HG03060 (cell line): ENCODE results near the gene GRK5.
"Not testable (repeated sequence)": the region's sequence is repeated elsewhere in the genome, so short reads cannot be mapped to it uniquely, and the experiment has no call there.

Experiments used
- ATAC-seq: cut with Tn5 transposase; IDR thresholded peaks from one replicate; pipeline ENCODE4 v1.9.1; 2021; ENCODE audit warnings: low read depth, moderate number of reproducible peaks; ENCODE audit not compliant: unreplicated experiment

GRK5 gene

DNA sequence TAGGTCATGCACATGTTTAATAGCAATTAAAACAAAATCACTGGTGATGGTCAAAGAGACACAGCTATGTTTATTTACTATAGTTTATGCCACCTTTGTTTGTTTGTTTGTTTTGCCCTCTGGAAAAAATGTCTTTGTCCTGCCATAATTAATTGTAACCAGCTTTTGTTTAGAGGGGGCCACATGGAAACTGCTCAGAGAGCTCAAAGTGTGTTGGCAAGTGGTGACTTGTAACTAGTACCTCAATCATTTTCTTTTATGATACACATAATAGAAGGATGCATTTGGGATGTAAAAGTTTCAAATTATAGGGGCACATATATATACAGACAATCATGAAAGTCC lies 40.2 kb downstream of the GRK5 start:
- no peak for ATAC-seq

DNA sequence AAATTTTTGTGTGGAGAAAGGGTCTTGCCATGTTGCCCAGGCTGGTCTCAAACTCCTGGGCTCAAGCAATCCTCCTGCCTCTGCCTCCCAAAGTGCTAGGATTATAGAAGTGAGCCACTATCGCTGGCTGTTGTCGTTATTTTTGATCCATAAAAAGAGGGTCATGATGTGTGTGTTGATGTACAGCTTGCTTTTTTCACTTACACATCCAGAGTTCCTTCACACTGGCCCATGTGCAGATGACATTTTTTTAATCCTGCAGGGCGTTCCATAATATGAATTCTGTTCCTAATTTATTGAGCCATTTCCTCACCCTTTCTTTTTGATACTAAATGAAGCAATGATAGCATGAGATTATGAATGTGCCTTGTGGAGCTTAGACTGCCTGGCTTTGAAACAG lies 40.8 kb downstream of the GRK5 start:
- no peak for ATAC-seq

DNA sequence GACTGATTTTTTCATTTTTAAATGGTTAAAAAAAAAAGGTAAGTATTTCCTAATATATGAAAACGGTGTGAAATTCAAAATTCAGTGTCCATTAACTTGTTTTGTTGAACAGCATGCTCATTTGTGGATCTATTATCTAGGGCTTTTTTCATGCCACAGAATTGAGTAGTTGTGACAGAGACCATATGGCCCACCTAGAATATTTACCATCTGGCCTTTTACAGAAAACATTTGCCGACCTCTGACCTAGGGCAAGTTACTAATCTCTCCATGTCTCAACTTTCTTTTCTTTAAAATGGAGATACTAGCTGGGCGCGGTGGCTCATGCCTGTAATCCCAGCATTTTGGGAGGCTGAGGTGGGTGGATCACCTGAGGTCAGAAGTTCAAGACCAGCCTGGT lies 41.3 kb downstream of the GRK5 start:
- ATAC-seq: no peak

GRCh38 chr10:119250641-119251314 lies 43.4 kb downstream of the GRK5 start:
- ATAC-seq: no peak

GRCh38 chr10:119251315-119251708 lies 43.9 kb downstream of the GRK5 start:
- no peak for ATAC-seq

GRCh38 chr10:119252051-119252465 lies 44.7 kb downstream of the GRK5 start:
- no peak for ATAC-seq

- ATAC-seq: no peak
Observed at GRCh38 chr10:119252470-119253151, 45.2 kb downstream of the GRK5 start.

DNA sequence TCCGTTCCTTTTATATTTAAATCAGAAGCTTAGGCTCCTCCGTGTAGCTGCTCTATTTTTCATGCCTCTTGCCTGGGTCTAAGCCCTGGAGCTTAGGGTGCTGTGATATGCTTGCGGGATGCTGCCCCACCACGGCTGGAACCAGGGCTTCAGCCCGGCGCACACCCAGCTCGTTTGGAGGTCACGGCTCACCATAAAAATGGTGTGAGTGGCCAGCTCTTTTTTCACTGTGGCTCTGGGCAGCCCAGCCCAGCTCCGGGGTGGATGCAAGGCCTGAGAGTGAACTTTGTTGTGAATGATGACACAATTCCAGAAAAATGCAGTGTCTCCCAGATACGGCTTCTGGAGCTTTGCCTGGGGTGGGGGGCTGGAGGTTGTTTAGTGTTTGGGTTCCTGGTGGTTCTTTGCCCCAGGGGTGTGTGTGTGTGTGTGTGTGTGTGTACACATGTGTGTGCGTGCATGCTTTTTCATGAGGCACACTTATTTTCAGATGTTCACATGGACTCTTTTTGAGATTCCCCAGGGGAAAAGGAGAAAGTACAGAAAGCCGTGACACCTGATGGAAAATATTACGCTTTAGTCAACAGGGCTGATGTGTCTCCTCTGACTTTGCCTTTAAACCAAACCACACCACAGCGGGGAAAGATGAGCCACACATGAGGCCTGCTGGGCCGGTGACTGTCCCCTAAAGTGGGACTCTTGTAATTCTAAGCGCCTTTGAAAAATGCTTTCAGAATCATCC lies 46.2 kb downstream of the GRK5 start:
- no peak for ATAC-seq

DNA sequence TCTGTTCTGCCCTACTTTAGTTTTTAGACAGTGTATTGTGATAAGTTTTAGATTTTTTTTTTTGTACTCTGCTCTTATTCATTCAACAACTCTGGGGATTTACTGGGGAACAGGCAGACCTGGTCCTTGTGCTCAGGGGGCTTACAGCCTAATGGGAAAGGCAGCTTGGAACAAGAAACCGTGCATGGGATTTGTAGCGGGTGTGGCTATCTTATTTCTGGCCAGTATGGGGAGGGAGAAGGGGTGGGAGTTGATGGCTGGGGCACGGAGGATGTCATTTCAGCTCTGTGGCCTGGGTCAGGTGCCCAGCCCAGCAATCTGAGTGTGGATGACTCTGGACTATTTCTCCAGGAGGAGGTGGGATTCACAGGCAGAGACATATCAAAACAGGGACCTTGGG lies 47.0 kb downstream of the GRK5 start:
- no peak for ATAC-seq

- no peak for ATAC-seq
Observed at GRCh38 chr10:119256030-119256429, 48.7 kb downstream of the GRK5 start.

- no peak for ATAC-seq
Observed at GRCh38 chr10:119256897-119257296, 49.5 kb downstream of the GRK5 start.

- ATAC-seq: no peak
Observed at GRCh38 chr10:119257899-119258419, 50.6 kb downstream of the GRK5 start.

- no peak for ATAC-seq
Observed at GRCh38 chr10:119259345-119259744, 52.0 kb downstream of the GRK5 start.

GRCh38 chr10:119261016-119261415 lies 53.6 kb downstream of the GRK5 start:
- ATAC-seq: not testable (repeated sequence)

DNA sequence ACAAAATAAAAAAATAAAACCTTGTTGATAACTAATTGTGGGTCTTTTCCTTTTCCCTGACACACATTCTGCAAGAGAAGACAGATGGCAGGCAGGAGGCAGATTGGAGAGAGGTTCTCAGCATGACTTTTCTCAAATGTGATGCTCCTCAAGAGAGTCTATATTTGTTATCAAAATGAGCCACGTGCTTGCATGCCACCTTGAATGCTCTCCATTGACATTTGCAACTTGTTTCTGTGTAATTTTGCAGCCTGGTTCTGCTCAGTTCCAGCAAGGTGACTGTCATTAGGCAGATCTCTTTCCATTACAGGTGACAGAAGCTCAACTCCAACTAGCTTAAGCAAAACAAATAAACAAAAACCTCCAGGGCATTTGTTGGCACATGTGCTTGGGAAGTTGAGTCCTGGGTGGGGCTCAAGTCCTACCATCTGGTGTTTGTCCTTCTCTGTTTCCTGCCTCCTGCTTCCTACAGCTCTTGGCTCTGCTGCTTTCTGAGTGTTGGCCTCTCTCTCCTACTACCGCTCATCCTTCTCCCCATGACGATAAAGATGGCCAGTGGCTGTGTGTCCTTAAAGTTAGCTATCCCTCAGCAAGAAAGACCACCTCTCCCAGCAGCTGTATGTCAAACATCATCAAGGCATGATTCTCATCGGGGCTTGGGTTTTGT lies 56.7 kb downstream of the GRK5 start:
- no peak for ATAC-seq

DNA sequence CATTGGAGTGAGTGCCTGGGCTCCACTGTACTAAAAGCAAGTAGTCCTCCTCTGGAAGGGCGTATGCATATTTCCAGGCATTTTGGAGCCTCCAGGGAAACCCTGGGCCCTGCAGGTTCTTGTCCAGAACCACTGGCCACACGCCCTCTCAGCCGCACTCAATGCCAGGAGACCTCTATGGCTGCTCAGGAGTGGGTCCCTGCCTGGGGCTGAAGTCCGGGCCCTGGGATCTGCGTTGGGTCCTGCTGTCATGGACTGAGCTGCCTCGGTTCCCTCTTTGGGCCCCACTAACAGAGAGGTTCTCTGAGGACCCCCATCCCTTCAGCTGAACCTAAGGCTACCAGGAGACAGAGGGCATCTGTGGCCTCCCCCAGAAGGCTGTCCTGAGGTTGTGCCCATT lies 58.3 kb downstream of the GRK5 start:
- no peak for ATAC-seq

DNA sequence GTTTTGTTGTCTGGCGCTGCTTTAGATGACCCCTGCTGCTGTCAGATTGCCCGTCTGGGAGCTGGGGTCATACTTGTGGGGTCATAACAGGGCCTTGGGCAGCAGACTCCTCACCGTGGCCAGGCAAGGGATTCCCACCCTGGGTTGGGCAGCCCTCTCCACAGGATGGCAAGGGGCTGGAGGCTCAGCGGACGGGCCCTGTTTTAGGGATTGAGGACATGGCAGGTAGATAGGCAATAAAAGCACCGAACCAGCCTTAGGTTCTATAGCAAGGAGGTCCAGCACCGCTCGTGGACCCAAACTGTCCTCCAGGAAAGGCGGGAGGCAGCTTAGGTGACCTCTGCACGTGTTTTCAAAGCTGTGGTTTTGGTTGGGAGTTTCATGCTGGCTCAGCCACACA lies 60.0 kb downstream of the GRK5 start:
- no peak for ATAC-seq

GRCh38 chr10:119268428-119268827 lies 61.1 kb downstream of the GRK5 start:
- no peak for ATAC-seq

DNA sequence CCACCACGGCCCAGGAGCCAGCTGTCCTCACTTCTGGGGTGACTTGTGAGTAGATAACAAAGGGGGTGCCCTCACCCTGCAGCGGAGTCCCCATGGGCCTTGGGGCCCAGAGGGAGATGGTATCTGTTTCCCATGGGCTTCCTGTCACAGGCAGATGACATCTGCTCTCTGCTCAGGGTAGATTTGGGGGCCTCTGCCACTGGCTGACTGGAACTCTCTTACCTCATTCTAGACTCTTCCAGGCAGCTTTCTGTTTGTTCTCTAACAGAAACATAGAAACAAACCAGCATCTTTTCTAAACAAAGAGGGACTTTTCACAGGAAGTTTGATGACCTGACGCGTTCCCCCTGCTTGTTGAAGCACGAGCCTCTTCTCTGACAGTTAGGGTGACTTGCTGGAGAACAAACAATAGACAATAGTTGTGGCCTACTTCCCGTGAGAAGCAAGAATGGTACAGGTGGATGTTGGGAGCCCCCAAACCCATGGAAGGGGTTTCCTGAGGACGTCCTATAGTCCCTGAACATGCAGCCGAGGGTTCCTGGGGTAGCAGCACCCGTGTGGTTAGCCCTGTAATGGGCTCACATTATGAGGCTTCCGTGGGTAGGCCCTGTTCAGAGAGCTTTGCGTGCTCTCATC lies 61.6 kb downstream of the GRK5 start:
- peak; percentile 83 for ATAC-seq

DNA sequence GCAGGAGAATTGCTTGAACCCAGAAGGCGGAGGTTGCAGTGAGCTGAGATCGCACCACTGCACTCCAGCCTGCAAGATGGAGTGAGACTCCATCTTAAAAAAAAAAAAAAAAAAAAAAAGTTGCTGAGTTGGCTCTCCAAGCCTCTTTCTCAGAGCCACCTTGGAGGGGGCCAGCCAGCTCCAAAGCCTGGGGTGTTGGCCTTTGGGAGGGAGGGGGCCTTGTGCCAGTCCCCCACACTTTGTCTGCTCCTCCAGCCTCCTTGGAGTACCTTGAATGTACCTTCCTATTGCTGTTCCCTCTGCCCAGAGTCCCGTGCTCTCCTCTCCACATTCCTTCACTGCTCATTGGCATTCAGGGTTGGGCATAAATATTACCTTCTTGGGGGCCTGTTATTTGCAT lies 62.4 kb downstream of the GRK5 start:
- ATAC-seq: no peak
